LHCN-M2 (cell line): ENCODE measurements around the gene NRCAM. TPM values are rescaled to one million over a fixed set of nuclear protein-coding genes. Genes with fewer than 3 reads are reported as not detected.
"Not testable (repeated sequence)": the region's sequence is repeated elsewhere in the genome, so short reads cannot be mapped to it uniquely, and the experiment has no call there.

ENCODE experiments used
- DNase-seq: peaks from one replicate; pipeline ENCODE4 v3.0.0-alpha.2; 2012; ENCODE audit warnings: low read depth
- total RNA-seq: library from RNA; depleted of rRNA; stranded (reverse); fragments of >200 nt; gene quantifications from 2 replicates; pipeline ENCODE4 v1.2.3, GENCODE V29; 2014

The NRCAM gene
- total RNA-seq, 1 experiment from 2014 or later = 8.9 TPM

- DNase-seq = no peak
These were observed 110.4 kb downstream of the NRCAM start for GRCh38 chr7:108345710-108346336.

GRCh38 chr7:108340856-108341411, 115.3 kb downstream of the NRCAM start:
- no peak for DNase-seq

GRCh38 chr7:108340406-108340805, 115.8 kb downstream of the NRCAM start:
- not testable (repeated sequence) for DNase-seq

- DNase-seq = peak; percentile 49
These were observed 120.8 kb downstream of the NRCAM start for GRCh38 chr7:108335269-108335918.

GRCh38 chr7:108332937-108333336, 123.3 kb downstream of the NRCAM start:
- no peak for DNase-seq

GRCh38 chr7:108331971-108332370, 124.3 kb downstream of the NRCAM start:
- DNase-seq = no peak

- DNase-seq = no peak
These were observed 126.0 kb downstream of the NRCAM start for GRCh38 chr7:108330227-108330626.

GRCh38 chr7:108329514-108329913, 126.7 kb downstream of the NRCAM start:
- DNase-seq = no peak

- no peak for DNase-seq
These were observed 128.0 kb downstream of the NRCAM start for GRCh38 chr7:108328174-108328651.

GRCh38 chr7:108327353-108327752, 128.9 kb downstream of the NRCAM start:
- no peak for DNase-seq

GRCh38 chr7:108326938-108327337, 129.3 kb downstream of the NRCAM start:
- DNase-seq = no peak

- DNase-seq = no peak
These were observed 131.9 kb downstream of the NRCAM start for GRCh38 chr7:108324053-108325038.

- no peak for DNase-seq
These were observed 133.1 kb downstream of the NRCAM start for GRCh38 chr7:108322925-108323832.

- DNase-seq = no peak
These were observed 134.2 kb downstream of the NRCAM start for GRCh38 chr7:108322046-108322445.

GRCh38 chr7:108321359-108321758, 134.9 kb downstream of the NRCAM start:
- DNase-seq = no peak

GRCh38 chr7:108316708-108317107, 139.5 kb downstream of the NRCAM start:
- DNase-seq = no peak

- DNase-seq = no peak
These were observed 141.7 kb downstream of the NRCAM start for GRCh38 chr7:108314551-108314950.

- no peak for DNase-seq
These were observed 142.2 kb downstream of the NRCAM start for GRCh38 chr7:108314049-108314448.

- peak; percentile 33 for DNase-seq
These were observed 143.2 kb downstream of the NRCAM start for GRCh38 chr7:108313086-108313485.

GRCh38 chr7:108311446-108312168, 144.6 kb downstream of the NRCAM start:
- DNase-seq = peak; percentile 84
